COLO668 (cell line): ENCODE measurements around the gene CPNE6.

ENCODE experiments used
- DNase-seq: peaks from one replicate; lab custom pipeline; 2025; ENCODE audit not compliant: unreplicated experiment; lab: John Stamatoyannopoulos, UW

CPNE6 gene

DNA sequence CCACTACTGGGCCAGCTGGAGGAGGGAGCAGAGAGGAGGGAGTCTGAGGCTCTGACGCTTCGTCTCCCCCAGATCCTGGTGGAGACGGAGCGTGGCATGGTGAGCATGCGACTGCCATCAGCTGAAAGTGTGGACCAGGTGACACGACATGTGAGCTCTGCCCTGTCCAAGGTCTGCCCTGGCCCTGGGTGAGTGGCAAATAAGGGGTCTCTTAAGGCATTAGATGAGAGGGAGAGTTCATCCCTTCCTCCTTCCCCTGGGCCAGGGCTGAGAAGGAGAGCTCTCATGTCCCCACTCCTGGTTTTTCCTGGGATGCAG is 17.1 kb upstream of the CPNE6 start:
- DNase-seq: no peak

DNA sequence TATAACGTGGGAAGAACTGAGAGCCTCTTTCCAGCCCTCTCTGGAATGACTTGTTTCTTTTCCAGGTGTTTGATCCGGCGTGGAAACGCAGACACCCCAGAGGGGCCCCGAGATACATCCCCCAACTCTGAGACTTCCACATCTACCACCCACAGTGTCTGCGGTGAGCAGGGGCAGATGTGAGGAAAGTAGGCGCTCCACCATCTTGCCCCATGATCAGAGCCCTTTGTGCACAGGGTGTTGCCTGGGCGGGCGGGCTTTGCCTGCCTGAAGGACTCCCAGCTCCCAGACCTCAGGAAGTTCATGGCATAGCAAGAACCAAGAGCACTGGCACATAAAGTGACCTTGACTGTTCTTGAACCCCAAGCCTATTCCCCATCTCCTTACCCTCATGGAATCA is 16.7 kb upstream of the CPNE6 start:
- no peak for DNase-seq

DNA sequence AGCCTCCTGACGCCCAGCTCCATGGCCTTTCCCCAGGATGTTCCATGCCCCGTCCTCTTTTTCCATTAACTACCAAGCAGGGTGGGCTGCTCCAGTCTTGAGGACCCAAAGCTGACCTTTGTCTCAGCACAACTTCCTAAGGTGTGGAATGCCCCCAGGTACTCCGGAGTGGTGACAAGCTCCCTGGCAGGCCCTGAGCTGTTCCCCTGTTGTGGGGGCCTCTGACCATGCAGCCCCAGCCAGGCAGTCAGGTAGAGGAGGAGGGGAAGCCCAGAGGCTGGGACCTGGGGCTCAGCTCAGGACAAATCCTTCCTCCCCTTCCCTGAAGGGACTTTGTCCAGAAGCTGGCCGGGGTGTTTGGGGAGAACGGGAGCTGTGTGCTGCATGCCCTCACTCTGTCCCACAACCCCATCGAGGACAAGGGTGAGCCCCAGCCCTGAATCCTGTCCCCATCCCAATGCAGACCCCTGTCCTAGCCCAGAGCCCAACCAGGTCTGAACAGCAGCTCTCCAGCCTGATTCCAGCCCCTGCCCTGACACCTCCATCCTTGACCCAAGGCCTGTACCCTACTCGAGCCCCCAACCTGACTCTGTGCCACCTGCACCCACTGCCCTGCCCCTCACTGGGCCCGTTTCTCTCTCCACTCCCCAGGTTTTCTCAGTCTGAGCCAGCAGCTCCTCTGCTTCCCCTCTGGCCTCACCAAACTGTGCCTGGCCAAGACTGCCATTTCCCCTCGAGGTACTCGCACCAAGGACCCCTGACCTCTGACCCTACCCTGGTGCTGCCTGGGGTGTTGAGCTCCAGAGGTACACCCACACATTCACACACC is 15.2 kb upstream of the CPNE6 start:
- no peak for DNase-seq

DNA sequence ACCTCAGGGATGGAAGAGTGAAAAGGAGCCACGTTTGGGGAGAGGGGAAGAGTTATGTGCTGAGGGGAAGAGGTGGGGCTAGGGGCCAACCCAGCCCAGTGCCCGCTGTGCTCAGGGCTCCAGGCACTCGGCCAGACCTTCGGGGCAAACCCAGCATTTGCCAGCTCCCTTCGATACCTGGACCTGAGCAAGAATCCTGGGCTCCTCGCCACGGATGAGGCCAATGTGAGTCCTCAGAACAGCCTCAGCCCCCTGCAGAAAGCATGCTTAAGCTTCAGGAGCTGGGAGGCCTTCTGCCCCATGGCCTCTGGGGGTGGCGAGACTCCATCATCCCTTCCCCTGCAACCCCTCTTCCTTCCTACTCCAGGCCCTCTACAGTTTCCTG is 14.6 kb upstream of the CPNE6 start:
- no peak for DNase-seq

DNA sequence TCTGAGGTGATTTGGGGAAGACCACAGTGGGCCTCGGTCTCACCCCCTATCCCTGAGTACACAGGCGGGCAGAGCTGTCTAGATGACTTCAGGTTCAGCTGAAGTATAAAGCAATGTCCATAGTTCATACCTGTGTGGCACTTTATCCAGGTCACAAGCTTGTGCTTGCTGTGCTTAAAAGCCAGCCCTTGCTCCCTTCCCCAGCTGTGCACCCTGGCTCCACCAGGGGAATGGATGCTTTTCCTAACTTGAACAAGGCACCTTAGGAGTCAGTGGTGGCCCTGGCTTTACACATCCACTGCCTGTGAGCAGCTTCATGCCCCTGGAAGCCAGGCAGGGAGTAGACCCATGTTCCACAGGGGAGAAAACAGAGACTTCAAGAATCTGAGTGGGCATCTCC is 14.1 kb upstream of the CPNE6 start:
- DNase-seq: no peak

DNA sequence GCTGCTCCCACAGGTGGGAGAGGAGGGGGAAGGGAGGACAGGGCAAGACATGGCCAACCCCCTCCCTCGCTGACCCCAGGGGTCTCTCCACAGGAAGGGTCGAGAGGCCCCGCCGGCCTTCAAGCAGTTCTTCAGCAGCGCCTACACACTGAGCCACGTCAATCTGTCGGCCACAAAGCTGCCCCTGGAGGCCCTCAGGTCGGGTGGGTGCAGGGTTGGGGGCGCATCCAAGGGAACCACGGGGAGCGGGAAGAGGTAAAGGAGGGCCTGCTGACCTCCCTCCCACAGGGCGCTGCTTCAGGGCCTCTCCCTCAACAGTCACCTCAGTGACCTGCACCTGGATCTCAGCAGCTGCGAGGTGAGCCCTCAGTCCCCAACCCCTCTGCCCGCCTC is 13.5 kb upstream of the CPNE6 start:
- no peak for DNase-seq

DNA sequence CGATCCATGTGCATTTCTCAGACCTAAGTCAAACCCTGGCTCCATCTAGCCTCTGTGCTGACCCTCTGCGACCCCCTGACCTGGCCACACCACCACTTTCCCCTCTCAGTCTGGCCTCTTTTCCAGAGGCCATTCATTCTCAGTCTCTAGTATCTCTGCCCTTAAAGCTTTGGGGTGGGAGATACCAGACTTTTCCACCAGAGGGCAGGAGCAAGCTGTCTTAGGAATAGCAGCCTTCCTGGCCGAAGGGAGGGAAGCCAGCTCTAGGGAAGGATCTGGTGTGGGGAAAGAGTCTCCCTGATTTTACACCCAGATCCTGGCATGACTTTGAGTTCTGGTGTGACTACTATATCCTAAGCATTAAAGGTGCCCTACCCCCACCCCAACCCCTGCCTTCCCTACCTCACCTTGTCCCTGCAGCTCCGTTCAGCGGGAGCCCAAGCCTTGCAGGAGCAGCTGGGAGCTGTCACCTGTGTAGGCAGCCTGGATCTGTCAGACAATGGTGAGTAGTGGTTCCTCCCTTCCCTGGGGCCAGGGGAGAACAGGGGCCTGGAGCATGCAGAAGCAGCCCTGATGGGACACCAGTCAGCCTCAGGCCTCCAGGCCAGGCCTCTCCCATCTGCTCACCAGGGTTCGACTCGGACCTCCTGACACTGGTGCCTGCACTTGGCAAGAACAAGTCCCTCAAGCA is 13.0 kb upstream of the CPNE6 start:
- DNase-seq: peak; percentile 72

DNA sequence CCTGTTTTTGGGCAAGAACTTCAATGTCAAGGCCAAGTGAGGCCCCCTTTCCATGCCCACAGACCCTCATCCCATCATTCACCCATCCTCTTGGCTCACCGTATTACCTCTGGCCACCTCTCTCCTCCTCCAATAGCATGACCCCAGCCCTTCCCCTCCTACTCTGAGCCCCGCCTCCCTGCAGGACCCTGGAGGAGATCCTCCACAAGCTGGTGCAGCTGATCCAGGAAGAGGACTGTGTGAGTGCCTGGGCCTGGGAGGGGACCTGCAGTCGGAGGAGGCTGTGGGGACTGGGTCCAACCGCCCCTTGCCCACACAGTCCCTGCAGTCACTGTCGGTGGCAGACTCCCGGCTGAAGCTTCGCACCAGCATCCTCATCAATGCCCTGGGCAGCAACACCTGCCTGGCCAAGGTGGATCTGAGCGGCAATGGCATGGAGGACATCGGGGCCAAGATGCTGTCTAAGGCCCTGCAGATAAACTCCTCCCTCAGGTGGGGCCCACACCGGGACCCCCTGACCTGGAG is 12.3 kb upstream of the CPNE6 start:
- no peak for DNase-seq

DNA sequence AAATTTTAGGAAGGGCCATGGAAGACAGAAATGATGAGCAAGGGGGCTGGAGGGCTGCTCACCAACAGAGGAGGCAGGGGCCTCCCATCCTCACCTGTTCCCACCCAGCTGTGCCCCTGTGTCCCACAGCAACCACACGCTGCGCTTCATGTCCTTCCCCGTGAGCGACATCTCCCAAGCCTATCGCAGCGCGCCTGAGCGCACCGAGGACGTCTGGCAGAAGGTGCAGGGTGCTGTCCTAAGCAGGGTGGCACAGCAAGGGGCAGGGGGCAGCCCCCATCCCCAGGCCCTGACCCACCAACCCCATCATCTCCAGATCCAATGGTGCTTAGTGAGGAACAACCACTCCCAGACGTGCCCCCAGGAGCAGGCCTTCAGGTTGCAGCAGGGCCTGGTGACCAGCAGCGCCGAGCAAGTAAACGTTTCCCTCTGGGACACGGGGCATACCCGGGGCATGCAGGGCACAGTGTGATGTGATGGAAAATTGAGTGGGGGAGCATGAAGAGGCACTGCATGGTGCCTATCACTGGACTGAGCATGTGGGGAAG is 11.4 kb upstream of the CPNE6 start:
- no peak for DNase-seq

DNA sequence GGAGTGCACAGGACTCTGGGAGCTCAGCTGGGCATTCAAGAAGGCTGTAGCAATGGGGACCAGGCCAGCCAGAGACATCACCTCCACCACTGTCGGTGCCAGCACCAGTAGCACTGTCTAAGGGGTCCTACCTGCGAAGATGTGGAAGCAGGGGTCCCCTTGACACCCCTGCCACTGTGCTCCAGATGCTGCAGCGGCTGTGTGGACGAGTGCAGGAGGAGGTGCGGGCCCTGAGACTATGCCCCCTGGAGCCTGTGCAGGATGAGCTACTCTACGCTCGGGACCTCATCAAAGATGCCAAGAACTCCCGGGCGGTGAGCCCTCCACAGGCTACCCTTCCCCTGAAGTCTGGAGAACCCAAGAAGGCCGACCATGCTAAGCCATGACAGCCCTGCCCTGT is 10.9 kb upstream of the CPNE6 start:
- no peak for DNase-seq

DNA sequence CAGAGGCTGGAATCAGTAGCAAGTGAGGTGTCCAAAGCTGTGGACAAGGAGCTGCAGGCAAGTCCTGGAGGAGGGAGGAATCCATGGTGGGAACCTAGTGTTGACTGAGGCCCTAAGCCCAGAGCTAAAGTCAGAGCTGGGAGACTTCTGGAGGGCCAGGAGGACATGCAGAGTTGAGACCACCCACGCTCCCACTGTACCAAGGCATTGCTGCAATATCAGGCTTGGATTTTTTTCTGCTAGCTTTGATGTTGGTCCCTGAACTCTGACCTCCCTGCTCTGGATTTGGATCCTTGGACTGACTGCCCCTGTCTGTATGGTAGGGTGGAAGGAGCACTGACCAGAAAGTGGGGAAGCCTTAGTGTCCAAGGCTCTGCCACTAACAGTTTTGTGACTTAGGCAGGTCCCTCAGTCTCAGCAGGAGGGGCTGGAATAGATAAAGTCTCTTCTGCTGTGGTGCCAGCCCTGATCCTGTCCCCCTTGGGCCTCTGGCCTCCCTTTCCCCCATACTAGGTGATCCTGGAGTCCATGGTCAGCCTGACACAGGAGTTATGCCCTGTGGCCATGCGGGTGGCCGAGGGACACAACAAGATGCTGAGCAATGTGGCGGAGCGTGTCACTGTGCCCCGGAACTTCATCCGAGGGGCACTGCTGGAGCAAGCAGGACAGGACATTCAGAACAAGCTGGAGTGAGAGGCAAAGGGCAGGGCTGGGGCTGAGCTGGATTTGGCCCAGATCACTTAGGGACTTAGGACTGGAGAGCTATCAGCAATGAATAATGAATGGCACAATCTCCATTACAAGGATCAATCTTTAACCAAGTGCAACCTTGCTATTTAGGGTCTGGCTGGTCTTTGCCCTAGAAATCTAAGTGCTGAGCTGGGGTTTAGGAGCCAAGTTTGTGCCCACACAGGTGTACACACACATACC is 10.1 kb upstream of the CPNE6 start:
- no peak for DNase-seq

DNA sequence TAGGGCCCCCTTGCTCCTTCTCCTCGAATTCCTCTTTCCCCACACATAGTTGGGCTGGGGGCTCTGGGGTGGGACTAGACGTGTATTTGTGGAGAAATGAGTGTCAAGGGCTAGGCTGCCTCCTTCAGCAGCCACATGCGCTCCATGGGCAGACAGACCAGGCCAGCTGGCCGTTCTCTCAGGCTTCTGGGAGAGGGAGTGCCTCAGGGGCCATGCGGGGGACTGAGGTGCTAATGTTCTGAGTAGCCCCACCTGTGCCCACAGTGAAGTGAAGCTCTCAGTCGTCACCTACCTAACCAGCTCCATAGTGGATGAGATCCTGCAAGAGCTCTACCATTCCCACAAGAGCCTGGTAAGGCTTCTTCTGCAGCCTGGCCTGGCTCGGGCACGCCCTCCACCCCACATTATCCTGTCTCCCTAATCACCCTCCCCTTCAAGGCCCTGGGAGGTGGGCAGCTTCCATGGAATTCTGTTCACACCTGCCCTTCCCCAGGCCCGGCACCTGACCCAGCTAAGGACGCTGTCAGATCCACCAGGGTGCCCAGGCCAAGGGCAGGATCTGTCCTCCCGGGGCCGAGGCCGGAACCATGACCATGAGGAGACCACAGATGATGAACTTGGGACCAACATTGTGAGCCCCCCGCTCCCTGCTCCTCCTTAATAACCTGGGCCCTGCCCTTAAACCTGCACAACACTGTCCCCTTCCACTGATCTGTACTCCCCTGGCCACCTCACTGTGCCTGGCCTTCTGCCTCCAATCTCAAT is 9.0 kb upstream of the CPNE6 start:
- no peak for DNase-seq

DNA sequence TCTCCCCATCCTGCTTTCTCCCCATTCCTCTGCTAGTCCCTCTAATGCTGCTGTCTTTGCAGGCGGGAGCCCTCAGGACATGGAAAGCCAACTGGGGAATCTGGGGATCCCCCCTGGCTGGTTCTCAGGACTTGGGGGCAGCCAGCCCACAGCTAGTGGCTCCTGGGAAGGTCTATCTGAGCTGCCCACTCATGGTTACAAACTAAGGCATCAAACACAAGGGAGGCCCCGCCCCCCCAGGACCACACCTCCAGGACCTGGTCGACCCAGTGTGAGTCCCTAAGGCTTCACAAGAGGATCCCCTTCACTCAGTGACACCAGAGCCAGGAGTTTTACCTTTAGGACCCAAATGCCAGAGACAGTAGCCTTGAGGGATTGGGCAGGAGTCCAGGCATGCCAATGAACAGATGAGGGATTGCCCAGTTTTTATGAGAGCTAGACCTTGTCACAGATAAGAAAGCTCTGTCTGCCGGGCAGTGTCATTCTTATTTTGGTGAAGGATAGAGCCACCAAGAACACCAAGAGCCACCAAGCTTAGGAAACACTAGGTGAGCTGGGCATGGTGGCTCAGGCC is 8.0 kb upstream of the CPNE6 start:
- DNase-seq: no peak

DNA sequence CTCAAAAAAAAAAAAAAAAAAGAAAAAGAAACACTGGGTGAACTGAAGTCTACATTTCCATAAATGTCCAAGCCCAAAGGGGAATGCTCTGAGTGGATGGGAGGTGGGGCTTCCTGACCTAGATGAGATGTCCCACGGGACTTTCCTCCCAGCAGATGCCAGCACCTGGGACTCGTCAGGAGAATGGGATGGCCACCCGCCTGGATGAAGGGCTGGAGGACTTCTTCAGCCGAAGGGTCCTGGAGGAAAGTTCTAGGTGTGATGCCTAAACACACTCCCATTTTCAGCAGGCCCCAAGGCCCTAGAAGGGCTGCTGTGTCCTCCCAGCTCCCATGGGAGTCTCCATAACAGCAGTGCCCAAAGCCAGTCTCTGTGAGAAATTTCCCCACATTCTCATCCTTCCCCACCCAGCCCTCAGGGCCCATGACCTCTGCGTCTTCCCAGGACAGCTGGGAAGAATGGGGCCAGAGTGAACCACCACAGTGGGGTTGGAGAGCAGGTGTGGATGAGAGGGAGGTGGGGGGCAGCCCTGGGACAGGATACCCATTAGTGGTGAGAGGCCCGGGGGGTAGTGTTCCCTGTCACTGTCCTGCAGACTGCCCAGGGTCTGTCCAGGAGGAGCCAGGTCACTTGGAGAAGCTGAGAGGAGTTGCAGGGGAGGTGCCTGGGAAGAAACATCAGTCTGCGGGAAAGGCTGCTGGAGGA is 7.1 kb upstream of the CPNE6 start:
- no peak for DNase-seq

DNA sequence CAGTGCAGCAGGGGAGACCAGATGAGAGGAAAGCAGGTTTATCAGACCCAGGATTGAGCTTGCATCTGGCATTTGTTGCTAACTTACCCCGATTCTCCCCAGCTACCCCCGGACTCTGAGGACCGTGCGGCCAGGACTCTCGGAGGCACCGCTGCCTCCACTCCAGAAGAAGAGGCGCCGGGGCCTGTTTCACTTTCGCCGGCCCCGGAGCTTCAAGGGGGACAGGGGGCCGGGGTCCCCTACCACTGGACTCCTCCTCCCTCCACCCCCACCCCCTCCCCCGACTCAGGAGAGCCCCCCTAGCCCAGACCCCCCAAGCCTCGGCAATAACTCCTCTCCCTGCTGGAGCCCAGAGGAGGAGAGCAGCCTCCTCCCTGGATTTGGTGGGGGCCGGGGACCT is 6.5 kb upstream of the CPNE6 start:
- DNase-seq: no peak

DNA sequence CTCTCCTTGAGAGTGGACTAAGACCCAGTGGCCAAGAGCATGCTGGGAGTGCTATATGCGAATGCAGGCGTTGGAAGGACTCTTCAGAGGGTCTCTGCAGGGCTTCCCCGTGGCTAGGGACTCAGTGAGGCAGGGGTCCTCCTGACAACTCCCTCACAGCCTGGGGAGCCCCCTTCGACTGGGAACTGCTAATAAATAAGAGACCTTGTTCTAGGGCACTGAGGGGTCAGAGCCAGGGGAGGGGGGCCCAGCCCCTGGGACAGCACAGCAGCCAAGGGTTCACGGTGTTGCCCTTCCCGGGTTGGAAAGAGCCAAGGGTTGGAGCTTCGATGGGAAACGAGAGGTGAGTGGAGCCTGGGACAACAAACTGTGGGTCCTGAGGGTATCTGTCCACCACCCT is 6.0 kb upstream of the CPNE6 start:
- no peak for DNase-seq

DNA sequence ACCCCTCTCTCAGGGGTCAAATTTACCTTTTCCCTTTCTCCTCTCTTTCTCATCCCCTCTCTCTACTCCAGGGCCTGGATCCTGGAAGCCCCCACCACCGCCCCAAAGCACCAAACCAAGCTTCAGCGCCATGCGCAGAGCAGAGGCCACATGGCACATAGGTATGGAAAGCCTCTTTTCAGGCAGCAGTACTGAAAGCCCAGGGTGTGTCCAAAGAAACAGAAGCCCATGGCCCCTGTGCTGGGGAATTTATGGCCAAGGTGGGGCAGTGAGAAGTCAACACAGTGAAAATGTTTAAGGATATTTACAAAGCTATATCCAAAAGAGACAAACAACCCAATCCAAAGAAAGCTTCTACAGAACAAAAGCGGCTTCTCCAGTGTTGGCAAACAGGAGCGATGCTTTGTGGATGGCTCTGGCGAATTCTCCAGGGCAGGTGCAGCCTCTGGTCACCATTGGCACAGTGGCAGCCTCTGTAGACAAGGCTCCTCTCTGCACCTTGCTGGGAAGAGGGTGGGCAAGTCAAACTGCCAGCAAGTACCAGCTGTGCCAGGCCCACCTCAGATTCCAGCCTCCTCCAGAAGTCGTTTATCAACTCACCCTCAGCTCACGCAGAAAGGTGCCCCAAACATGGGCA is 4.7 kb upstream of the CPNE6 start:
- peak; percentile 21 for DNase-seq

DNA sequence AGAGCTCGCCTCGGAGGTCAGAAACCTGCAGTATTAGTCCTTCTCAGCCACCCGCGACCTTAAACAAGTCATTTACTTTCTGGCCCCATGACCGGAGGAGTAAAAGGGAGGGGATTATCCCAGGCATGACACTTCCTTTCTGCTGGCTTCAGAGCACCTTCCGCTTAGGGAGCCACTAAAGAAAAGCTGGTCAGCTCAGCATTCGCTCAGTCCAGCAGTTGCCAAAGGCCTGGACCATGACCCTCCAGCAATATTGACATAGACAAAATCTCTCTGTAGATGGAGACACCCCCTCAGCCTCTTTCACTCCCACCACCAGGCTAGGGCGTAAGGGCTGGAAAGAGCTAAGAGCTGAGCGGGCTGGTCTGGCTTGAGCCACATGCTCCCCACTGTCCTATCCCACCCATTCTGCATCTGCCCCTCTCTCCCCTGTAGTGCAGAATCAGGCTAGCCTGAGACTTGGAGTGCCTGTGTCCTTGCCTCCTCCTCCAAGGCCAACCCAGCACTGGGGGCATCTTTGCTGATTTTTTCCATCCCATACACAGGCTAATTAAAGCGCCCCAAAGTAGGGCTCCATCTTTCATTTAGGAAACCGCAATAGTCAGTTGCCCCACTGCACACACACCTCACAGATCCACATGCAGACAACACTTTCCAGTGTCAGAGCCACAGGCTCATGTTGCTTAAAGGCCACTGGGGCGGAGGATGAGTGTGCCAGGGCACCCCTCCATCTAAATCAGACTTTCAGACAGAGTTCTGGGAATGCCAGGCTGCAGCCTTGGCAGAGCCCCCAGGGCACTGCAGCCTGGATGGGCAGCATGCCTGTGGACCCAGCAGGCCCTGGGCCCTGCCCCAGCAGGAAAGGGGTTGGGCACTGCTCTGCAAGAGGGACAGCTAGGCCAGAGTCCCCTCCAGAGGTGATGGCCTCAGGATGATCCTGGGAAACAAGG is 4.0 kb upstream of the CPNE6 start:
- DNase-seq: no peak
